Measurements from ENCODE around the gene SLC25A46. TPM values are rescaled to one million over a fixed set of nuclear protein-coding genes. Genes with fewer than 3 reads are reported as not detected.
"Not testable (repeated sequence)": the region's sequence is repeated elsewhere in the genome, so short reads cannot be mapped to it uniquely, and the experiment has no call there.

Gene SLC25A46
- 48.3 TPM for total RNA-seq
- long read RNA-seq, transcript SLC25A46-201 (8 exons, 2,385 nt): major isoform, 41 of 56 reads
- long read RNA-seq, partial matches to known transcripts: 1 of 56 reads
- long read RNA-seq, other reads (novel, unspliced or antisense): 13 of 56 reads

- DNase-seq (ENCODE audit: low spot score): peak; percentile 94
These were observed at the start of gene SLC25A46 for GRCh38 chr5:110738812-110739651. SLC25A46 (plus strand) TSS chr5:110739007; CDS start chr5:110739120, 113 bp downstream.

DNA sequence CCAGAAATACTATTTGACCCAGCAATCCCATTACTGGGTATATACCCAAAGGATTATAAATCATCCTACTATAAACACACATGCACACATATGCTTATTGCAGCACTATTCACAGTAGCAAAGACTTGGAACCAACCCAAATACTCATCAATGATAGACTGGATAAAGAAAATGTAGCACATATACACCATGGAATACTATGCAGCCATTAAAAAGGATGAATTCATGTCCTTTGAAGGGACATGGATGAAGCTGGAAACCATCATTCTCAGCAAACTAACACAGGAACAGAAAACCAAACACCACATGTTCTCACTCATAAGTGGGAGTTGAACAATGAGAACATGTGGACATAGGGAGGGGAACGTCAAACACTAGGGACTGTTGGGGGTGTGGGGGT lies 48.2 kb upstream of the SLC25A46 start:
- not testable (repeated sequence) for DNase-seq (ENCODE audit: low spot score)

DNA sequence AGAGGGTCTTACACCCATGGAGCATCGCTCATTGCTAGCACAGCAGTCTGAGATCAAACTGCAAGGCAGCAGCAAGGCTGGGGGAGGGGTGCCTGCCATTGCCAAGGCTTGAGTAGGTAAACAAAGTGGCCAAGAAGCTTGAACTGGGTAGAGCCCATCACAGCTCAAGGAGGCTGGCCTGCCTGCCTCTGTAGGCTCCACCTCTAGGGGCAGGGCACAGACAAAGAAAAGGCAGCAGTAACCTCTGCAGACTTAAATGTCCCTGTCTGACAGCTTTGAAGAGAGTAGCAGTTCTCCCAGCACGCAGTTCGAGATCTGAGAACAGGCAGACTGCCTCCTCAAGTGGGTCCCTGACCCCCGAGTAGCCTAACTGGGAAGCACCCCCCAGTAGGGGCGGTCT lies 46.1 kb upstream of the SLC25A46 start:
- not testable (repeated sequence) for DNase-seq (ENCODE audit: low spot score)

GRCh38 chr5:110702300-110702699 lies 36.5 kb upstream of the SLC25A46 start:
- no peak for DNase-seq (ENCODE audit: low spot score)

GRCh38 chr5:110702704-110703103 lies 36.1 kb upstream of the SLC25A46 start:
- no peak for DNase-seq (ENCODE audit: low spot score)

- DNase-seq (ENCODE audit: low spot score): no peak
These were observed 35.3 kb upstream of the SLC25A46 start for GRCh38 chr5:110703481-110703880.

DNA sequence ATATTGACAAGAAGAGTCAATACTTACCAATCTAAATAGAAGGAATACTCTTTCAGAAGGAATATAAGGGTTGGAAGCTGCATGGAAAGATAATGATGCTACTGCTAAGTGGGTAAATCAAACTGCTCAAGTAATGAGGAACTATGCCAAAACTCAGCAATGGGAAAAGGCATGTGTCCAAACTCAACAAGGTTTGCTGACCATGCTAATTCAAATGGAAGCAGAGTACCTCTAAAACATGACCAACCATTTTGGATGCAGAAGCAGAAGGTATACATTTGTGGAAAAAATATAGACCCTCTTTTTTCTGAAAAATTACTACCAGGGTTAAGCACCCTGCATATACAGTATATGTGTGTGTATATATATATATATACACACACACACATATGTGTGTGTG lies 33.5 kb upstream of the SLC25A46 start:
- DNase-seq (ENCODE audit: low spot score): no peak

GRCh38 chr5:110707260-110707844 lies 31.5 kb upstream of the SLC25A46 start:
- DNase-seq (ENCODE audit: low spot score): no peak

DNA sequence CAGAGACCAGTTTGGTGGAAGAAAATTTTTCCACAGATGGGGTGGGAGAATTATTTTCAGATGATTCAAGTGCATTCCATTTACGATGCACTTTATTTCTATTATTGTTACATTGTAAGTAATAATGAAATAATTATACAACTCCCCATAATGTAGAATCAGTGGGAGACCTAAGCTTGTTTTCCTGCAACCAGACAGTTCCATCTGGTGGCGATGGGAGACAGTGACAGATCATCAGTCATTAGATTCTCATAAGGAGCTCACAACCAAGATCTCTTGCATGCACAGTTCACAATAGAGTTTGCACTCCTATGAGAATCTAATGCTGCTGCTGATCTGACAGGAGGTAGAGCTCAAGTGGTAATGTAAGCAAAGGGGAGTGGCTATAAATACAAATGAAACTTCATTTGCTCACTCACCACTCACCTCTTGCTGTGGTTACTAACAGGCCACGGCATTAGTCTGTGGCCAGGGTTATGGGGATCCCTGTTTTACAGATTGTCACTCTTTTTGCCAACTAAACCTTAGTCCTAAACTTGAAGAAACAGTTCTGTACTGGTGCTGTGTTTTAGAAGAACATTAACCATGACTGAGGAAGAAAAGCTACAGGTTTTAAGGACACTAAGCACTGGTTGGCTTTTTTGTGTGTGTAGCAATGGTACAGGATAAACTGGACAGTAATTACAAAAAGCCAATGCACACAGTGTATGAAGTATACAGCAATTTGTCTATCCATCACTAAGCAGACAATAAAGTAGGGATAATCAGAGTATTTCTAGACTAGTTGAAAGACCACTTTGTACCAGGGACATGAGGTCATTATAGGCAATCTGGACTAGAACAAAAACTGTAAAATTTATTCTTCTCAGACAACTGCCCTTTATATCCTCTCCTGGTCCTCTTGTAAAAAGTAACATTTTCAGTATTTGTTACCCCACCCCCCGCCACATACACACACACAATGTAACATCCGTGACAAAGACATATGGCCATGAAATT lies 22.3 kb upstream of the SLC25A46 start:
- DNase-seq (ENCODE audit: low spot score): no peak

DNA sequence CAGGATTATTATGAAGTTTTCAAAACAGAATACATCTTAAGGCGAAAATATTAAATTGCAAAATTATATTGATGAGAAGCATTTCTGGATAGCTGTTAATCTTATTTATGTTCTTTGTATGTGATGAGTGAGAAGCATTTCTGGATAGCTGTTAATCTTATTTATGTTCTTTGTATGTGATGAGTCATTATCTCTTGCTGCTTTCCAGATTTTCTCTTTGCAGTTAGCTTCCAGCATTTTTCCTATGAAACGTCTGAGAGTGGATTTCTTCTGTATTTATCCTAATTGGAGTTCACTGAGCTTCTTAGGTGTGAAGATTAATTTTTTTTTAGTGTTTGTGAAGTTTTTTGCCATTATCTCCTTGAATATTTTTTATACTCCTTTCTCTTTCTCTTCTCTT lies 20.5 kb upstream of the SLC25A46 start:
- DNase-seq (ENCODE audit: low spot score): no peak

DNA sequence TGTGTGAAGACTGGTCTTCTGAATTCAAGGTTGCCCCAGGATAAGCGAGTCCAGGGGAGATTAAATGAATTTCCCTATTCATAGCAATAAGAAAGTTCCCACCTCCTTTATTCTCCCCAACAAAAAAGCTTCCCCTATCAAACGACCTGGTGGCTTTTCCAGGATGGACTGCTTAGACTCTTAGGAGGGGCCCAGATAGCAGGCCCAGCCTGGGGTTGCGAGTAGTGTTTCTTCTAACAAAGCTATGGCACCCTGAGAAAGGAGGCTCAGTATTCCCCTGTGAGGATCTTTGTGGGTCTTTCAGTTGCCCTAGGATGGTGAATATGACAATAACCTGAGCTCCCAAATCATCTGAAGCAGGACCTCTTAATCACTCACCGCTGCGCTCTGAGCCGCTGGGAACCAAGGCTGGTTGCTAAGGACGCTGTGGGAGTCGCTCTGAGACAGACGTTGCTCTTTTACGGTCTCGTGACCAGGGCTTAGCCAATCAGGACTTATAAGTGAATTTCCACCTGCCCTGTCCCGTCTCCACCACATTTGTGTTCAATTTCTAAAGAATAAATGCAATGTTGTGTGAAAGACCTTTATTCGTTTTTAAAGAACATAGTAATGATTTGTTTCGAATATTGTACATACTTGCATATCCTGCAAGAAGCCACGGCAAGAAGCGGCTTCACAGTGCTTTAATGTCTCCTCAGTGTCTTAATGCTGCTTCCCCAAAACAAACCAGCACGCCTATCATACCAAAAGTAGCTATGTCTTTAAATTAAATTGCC lies 12.4 kb upstream of the SLC25A46 start, which contains the start of gene TMEM232:
Gene TMEM232 (minus strand): TSS at position 423 of the 776 bp plus-strand sequence. CDS start 59,319 bp downstream, outside the sequence.
- DNase-seq (ENCODE audit: low spot score): no peak

GRCh38 chr5:110727025-110727314 lies 11.8 kb upstream of the SLC25A46 start:
- no peak for DNase-seq (ENCODE audit: low spot score)

GRCh38 chr5:110731499-110731898 lies 7.3 kb upstream of the SLC25A46 start:
- DNase-seq (ENCODE audit: low spot score): not testable (repeated sequence)

DNA sequence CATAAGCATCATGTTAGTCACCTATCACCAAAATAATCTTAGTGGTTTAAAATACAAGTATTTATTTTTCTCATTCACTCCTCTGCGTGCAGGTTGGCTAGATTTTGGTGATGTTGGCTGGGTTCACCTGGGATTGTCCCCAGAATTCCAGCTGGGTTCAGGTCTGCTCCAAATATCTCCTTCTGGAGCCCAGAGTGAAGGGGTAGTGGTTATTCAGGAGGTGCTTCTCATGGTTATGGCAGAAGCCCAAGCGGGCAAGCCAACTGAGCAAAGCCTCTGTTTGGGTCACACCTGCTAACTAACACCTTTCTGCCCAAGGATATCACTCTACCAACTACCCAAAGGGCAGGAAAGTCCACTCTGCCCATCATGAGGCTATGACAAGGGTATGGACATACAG lies 4.7 kb upstream of the SLC25A46 start:
- DNase-seq (ENCODE audit: low spot score): no peak

- DNase-seq (ENCODE audit: low spot score): no peak
These were observed 3.3 kb upstream of the SLC25A46 start for GRCh38 chr5:110735556-110735955.

- DNase-seq (ENCODE audit: low spot score): no peak
These were observed 2.1 kb upstream of the SLC25A46 start for GRCh38 chr5:110736753-110737152.

- no peak for DNase-seq (ENCODE audit: low spot score)
These were observed 350 bp upstream of the SLC25A46 start for GRCh38 chr5:110738503-110738811.

- DNase-seq (ENCODE audit: low spot score): no peak
These were observed 13.3 kb downstream of the SLC25A46 start for GRCh38 chr5:110751902-110752762.

- DNase-seq (ENCODE audit: low spot score): no peak
These were observed 14.1 kb downstream of the SLC25A46 start for GRCh38 chr5:110752953-110753352.

DNA sequence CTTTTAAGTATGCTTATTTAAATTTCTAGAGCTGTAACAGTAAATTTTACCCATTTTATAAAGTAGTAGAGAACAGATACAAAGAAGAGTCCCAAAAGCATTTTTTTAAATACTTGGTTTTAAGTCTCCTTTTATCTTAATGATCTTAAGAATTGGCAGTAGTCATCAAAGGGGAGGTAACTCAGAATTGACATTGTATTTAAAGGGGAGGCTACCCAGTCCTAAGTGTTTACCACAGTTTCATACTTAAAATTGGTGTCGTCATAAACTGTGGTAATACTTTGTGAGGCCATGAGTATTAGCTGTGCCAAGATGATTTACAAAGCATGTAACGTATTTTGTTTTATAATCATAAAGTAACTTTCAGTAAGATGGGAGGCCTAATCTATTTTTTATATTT lies 14.8 kb downstream of the SLC25A46 start:
- no peak for DNase-seq (ENCODE audit: low spot score)
